Activated CD8-positive, alpha-beta memory T cell treated with anti-CD3 and anti-CD28 coated beads for 1 hour (primary cell): ENCODE measurements around the gene HLA-DPA1.

ENCODE experiments used
- DNase-seq, 2 donors: peaks; one replicate each; pipeline ENCODE4 v3.0.0-alpha.2; 2020; ENCODE audit warnings: low read depth in 1 of 2; ENCODE audit errors: extremely low read depth in 1 of 2

HLA-DPA1 gene

DNA sequence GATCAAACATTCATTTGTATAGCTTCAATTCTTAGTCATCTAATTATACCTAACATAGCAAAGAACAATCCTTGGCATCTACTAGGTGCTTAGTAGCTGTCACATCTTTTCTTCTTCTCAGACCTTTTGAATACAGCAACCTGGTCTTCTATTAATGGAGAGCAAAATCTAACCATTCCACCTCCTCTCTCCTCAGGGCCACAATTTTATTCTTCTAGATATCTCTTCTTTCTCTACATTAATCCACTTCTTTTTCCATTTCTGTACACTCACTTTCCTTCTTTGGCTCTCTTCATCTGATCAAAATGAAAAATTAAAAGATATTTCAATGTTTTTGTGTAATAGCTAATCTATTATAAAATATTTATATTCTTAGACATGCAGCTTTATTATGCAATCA, 55.0 kb downstream of the HLA-DPA1 start:
- no peak for DNase-seq

GRCh38 chr6:33017694-33018353, 55.6 kb downstream of the HLA-DPA1 start:
- no peak for DNase-seq

- no peak for DNase-seq
These were observed 56.4 kb downstream of the HLA-DPA1 start for GRCh38 chr6:33017018-33017417.

- DNase-seq, result no peak
These were observed 57.7 kb downstream of the HLA-DPA1 start for GRCh38 chr6:33015798-33016197.

GRCh38 chr6:33014841-33015634, 58.4 kb downstream of the HLA-DPA1 start:
- no peak for DNase-seq
